Measurements from ENCODE around the gene HS3ST4. TPM values are rescaled to one million over a fixed set of nuclear protein-coding genes. Genes with fewer than 3 reads are reported as not detected.

HS3ST4 gene
- total RNA-seq, 6 experiments from 2014 or later: not detected

GRCh38 chr16:26058326-26058725 is 366.6 kb downstream of the HS3ST4 start:
- intact Hi-C loops (cut with DNase I): no loop called here
- Histone ChIP-seq H3K36me3 (no peaks in the 10 kb centered on the region), H3K4me1 (no peaks in the 10 kb centered on the region), H3K27me3 (no peaks in the 10 kb centered on the region), H3K4me3 (no peak overlapping the region), H3K9me3 (no peaks in the 10 kb centered on the region), H3K27ac (no peak overlapping the region)
- DNase-seq: no peak
- 25% methylated on average over 2 of the region's 3 CpGs for WGBS (ENCODE audit: insufficient coverage, low coverage, low lambda C conversion rate, missing lambda C conversion rate)
- TF ChIP-seq, protein P1, sequence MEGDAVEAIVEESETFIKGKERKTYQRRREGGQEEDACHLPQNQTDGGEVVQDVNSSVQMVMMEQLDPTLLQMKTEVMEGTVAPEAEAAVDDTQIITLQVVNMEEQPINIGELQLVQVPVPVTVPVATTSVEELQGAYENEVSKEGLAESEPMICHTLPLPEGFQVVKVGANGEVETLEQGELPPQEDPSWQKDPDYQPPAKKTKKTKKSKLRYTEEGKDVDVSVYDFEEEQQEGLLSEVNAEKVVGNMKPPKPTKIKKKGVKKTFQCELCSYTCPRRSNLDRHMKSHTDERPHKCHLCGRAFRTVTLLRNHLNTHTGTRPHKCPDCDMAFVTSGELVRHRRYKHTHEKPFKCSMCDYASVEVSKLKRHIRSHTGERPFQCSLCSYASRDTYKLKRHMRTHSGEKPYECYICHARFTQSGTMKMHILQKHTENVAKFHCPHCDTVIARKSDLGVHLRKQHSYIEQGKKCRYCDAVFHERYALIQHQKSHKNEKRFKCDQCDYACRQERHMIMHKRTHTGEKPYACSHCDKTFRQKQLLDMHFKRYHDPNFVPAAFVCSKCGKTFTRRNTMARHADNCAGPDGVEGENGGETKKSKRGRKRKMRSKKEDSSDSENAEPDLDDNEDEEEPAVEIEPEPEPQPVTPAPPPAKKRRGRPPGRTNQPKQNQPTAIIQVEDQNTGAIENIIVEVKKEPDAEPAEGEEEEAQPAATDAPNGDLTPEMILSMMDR (IDR thresholded peaks at IDR 0.05): no peak
- TF ChIP-seq POLR2A (IDR thresholded peaks at IDR 0.05): no peak
- no peak for ATAC-seq

DNA sequence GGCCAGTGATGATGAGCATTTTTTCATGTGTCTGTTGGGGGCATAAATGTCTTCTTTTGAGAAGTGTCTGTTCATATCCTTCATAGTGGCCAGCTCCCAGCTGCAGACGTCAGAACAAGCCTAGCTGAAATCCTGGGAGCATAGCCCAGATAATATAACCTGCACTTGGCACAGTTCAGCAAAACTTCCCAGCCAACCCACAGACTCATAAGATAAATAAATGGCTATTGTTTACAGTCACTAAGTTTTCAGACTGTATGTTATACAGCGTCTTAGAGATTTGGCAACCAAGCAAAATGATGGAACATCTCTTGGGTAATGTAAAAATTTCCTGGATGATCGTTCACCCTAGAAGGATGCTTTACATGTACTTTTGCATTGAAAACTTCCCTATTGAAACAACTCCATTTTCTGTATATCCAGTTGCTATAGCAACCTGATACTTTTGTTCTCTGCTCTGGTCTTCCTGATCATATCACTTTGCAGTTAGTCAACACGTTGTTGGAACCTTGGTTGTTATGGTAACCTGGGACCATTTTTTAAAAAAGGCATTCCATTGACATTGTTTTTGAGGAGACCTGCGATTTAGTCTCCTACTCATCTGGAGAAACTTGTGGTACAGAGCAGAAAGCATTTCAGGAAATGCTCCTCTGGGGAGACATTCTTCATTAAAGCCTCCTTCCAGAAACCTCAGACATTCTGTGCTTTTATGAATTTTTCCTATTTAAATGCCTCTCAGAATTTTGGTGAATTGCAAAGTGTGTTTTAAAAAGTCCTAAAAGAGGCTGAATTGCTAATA is 378.7 kb downstream of the HS3ST4 start:
- 31% methylated on average over 5 of the region's 5 CpGs for WGBS (ENCODE audit: insufficient coverage, low coverage, low lambda C conversion rate, missing lambda C conversion rate)
- H3K9me3 ChIP-seq: no peaks in the 10 kb centered on the region
- no peaks in the 10 kb centered on the region for H3K36me3 ChIP-seq
- H3K4me1 ChIP-seq: no peaks in the 10 kb centered on the region
- TF ChIP-seq POLR2A (IDR thresholded peaks at IDR 0.05): no peak
- H3K4me3 ChIP-seq: no peak overlapping the region
- ATAC-seq: no peak
- H3K27ac ChIP-seq: no peak overlapping the region
- DNase-seq: no peak
- intact Hi-C loops (cut with DNase I): loop anchor here in 1 of 2 donors (10.0 kb wide), 1 partner anchor 64 kb away; no protein-coding TSS in a partner anchor
- no peaks in the 10 kb centered on the region for H3K27me3 ChIP-seq

DNA sequence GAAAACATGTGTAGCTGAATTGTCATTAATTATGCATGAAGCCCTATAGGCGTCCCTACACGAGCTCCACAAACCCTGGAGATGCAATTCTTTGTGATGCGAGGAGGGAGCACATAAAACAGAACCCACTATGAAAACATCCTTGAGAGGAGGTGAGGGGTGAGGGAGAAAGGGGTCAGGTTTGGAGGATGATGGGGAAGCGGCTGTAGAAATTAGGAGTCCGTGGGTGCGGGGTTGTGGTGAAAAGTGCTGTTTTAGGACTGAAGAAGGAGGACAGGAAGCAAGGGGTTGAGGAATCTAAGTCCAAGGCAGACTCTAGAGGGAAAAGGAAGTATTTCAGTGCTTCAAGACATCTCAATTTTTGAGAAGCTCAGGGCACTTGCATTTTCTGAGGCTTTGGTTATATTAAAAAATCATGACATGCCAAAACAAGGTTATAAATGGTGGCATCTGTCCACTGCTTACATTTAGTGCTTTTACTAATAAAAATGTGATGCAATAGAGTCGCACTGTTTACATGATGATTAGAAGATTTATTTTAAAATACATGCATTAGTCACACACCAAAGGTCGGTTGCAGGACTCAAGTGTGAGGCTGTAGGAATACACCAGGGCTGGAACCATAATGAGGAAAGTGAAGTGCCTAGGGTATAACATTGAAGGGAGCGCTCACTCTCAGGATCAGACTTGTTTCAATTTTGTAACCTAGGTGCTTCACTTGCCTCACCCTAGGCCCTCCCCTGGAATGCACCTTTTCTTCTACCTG is 379.5 kb downstream of the HS3ST4 start:
- H3K36me3 ChIP-seq: no peaks in the 10 kb centered on the region
- WGBS (ENCODE audit: insufficient coverage, low coverage, low lambda C conversion rate, missing lambda C conversion rate): 31% methylated on average over 9 of the region's 9 CpGs
- no peaks in the 10 kb centered on the region for H3K27me3 ChIP-seq
- H3K9me3 ChIP-seq: no peaks in the 10 kb centered on the region
- DNase-seq (no peak), ATAC-seq (no peak)
- H3K4me1 ChIP-seq: no peaks in the 10 kb centered on the region
- no peak overlapping the region for H3K27ac ChIP-seq
- intact Hi-C loops (cut with DNase I): loop anchor here in 1 of 2 donors (10.0 kb wide), 1 partner anchor 64 kb away; no protein-coding TSS in a partner anchor
- no peak overlapping the region for H3K4me3 ChIP-seq
- TF ChIP-seq, protein P1 (IDR thresholded peaks at IDR 0.05): no peak
- TF ChIP-seq POLR2A (IDR thresholded peaks at IDR 0.05): no peak

GRCh38 chr16:26078716-26079355 is 387.1 kb downstream of the HS3ST4 start:
- H3K4me3 ChIP-seq: no peak overlapping the region
- H3K9me3 ChIP-seq: no peaks in the 10 kb centered on the region
- TF ChIP-seq, protein P1 (IDR thresholded peaks at IDR 0.05): no peak
- TF ChIP-seq POLR2A (IDR thresholded peaks at IDR 0.05): no peak
- no peaks in the 10 kb centered on the region for H3K27me3 ChIP-seq
- no peaks in the 10 kb centered on the region for H3K4me1 ChIP-seq
- 17% methylated on average over 10 of the region's 10 CpGs for whole genome bisulfite sequencing (ENCODE audit: insufficient coverage, low coverage, low lambda C conversion rate, missing lambda C conversion rate)
- ATAC-seq (no peak), DNase-seq (no peak)
- intact Hi-C loops (cut with DNase I): loop anchor here in 1 of 2 donors (10.0 kb wide), 1 partner anchor 56 kb away; no protein-coding TSS in a partner anchor
- H3K27ac ChIP-seq: no peak overlapping the region
- H3K36me3 ChIP-seq: no peaks in the 10 kb centered on the region
